ENCODE results near the gene AFF1. TPM values are rescaled to one million over a fixed set of nuclear protein-coding genes. Genes with fewer than 3 reads are reported as not detected.

The AFF1 gene
- total RNA-seq, 4 donors from 2014 or later, result 155 to 238 (median 192) TPM

DNA sequence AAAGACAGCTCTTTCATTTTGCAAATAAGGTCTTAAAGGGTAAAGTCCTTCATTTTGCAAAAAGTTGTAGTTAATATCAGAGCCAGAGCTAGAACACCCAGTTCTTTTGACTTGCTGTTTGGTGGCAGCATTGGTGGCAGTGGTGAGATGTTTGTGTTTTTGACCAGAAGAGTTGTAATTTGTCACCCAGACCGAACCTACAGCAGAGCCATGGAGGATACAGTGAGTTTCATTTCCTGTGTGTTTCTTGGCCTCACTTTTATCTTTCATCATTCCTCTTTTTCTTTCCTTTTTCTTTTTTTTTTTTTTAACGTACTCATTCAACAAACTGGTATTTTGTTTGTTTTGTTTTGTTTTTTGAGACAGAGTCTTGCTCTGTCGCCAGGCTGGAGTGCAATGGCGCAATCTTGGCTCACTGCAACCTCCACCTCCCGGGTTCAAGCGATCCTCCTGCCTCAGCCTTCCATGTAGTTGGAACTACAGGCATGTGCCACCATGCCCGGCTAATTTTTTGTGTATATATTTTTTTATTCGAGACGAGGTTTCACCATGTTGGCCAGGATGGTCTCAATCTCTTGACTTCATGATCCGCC lies 116.4 kb downstream of the AFF1 start:
- Histone ChIP-seq H3K27ac (peak overlapping the region; percentile 61 to 87 (median 85)), H3K36me3 (peaks cover 9 to 12% of the 10 kb centered on the region in 2 donors), H3K9me3 (no peaks in the 10 kb centered on the region), H3K4me1 (peaks cover 93 to 98% of the 10 kb centered on the region in 2 donors), H3K4me3 (replicated peaks in 1 of 3) (no peak overlapping the region), H3K27me3 (no peaks in the 10 kb centered on the region)
- 74 to 75% methylated on average over 9 to 10 of the region's 10 CpGs for WGBS, 2 donors
- no peak for DNase-seq
- TF ChIP-seq, protein P1, sequence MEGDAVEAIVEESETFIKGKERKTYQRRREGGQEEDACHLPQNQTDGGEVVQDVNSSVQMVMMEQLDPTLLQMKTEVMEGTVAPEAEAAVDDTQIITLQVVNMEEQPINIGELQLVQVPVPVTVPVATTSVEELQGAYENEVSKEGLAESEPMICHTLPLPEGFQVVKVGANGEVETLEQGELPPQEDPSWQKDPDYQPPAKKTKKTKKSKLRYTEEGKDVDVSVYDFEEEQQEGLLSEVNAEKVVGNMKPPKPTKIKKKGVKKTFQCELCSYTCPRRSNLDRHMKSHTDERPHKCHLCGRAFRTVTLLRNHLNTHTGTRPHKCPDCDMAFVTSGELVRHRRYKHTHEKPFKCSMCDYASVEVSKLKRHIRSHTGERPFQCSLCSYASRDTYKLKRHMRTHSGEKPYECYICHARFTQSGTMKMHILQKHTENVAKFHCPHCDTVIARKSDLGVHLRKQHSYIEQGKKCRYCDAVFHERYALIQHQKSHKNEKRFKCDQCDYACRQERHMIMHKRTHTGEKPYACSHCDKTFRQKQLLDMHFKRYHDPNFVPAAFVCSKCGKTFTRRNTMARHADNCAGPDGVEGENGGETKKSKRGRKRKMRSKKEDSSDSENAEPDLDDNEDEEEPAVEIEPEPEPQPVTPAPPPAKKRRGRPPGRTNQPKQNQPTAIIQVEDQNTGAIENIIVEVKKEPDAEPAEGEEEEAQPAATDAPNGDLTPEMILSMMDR (IDR thresholded peaks at IDR 0.05), result no peak
- TF ChIP-seq POLR2A (IDR thresholded peaks at IDR 0.05), result no peak
- intact Hi-C loops (cut with DNase I), result no loop called here

DNA sequence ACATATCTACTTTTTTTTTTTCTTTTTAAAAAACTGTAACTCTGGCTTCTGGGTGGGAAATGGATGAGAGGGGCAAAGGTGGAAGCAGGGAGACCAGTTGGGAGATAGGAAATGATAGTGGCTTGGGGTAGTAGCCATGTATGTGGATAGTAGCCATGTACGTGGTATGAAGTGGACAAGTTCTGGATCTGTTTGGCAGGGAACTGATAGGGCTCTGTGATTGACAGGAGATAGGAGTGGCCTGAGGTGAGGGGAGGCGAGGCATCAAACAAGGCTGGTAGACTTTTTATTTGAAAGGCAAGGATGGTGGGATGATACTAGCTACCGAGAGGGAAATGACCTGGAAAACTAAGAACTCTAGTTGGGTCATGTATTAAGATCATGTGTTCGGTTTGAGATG lies 117.8 kb downstream of the AFF1 start:
- intact Hi-C loops (cut with DNase I), result no loop called here
- H3K27ac ChIP-seq, result peak overlapping the region; percentile 61 to 87 (median 85)
- peaks cover 0 to 1% of the 10 kb centered on the region in 2 donors for H3K36me3 ChIP-seq
- TF ChIP-seq, protein P1 (IDR thresholded peaks at IDR 0.05), result no peak
- no peak for TF ChIP-seq POLR2A (IDR thresholded peaks at IDR 0.05)
- H3K4me3 ChIP-seq (replicated peaks in 1 of 3), result no peak overlapping the region
- DNase-seq, result no peak
- WGBS, 2 donors, result 94 to 96% methylated on average over 4 of the region's 4 CpGs
- no peaks in the 10 kb centered on the region for H3K9me3 ChIP-seq
- no peaks in the 10 kb centered on the region for H3K27me3 ChIP-seq
- peaks cover 88 to 98% of the 10 kb centered on the region in 2 donors for H3K4me1 ChIP-seq

DNA sequence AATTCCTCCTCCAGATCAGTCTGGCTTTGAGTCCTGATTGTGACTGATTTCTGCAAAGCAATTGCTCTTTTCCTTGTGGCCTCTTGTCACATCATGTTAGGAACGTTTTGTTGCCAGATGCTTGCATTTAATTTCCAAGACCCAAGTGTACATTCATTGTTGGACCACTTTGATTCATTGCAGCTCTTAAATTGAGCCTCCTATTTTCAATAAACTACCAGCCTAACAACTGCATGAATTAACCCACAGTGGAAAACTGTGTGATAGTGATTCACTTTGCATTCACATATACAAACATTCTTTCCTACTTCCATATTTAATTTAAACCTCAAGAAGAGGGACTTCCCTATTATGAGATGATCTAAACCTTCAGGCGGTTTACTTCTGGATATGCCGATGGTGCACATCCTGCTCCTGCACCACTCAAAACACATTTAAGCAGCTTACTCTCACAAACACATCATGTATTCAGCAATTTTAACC lies 118.4 kb downstream of the AFF1 start:
- no peak for TF ChIP-seq POLR2A (IDR thresholded peaks at IDR 0.05)
- TF ChIP-seq, protein P1 (IDR thresholded peaks at IDR 0.05), result no peak
- 65 to 75% methylated on average over 3 of the region's 3 CpGs for WGBS, 2 donors
- intact Hi-C loops (cut with DNase I), result no loop called here
- no peaks in the 10 kb centered on the region for H3K9me3 ChIP-seq
- H3K27ac ChIP-seq, result peak overlapping the region; percentile 81 to 87 (median 85)
- no peak overlapping the region for H3K4me3 ChIP-seq (replicated peaks in 1 of 3)
- DNase-seq, result no peak
- H3K27me3 ChIP-seq, result no peaks in the 10 kb centered on the region
- no peaks in the 10 kb centered on the region for H3K36me3 ChIP-seq
- H3K4me1 ChIP-seq, result peaks cover 89 to 98% of the 10 kb centered on the region in 2 donors

DNA sequence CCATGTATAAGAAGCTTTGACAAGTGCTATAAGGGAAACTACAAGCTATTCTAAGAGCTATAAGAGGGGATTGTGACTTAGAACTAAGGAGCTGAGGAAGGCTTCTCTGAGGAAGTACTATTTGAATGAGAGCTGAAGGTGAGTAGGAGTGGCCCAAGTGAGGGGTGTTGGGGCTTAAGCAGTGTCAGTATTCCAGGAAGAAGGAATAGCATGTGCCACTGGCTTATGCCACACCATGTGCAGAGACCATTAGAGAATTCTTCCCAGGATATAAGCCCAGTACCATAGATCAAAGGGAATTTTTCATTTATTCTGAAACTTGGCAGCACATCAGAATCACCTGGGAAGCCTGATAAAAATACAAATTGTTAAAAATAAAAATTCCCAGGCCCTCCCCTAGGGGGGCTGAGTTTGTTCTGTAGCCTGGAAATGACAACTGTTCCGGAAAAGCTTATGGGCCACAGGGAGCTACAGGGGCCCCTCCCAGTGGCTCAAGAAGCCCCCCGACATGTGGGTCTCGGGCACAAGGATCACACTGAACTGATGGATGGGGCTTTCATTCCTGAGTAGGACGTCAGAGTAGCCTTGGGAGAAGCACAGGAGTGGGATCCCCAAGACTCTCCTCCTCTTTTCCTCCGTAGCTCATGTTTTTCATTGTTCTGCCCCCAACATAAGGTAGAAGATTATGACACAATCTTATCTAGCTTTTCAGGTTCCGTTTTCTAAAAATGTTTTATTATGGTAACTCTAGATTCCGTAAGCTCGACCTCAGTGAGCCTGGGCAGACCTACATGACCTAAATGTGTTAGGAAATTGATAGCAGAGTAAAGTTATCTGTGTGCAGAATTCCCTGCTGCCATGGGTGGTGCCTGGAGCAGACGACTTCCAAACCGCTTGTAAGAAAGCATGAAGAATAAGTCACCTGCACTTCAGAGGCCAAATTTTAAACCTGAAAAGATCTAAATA lies 119.3 kb downstream of the AFF1 start:
- Histone ChIP-seq H3K9me3 (no peaks in the 10 kb centered on the region), H3K27me3 (no peaks in the 10 kb centered on the region), H3K4me1 (peaks cover 91 to 98% of the 10 kb centered on the region in 2 donors), H3K36me3 (no peaks in the 10 kb centered on the region), H3K4me3 (replicated peaks in 1 of 3) (no peak overlapping the region), H3K27ac (peak overlapping the region; percentile 81 to 87 (median 85))
- intact Hi-C loops (cut with DNase I), result no loop called here
- TF ChIP-seq, protein P1 (IDR thresholded peaks at IDR 0.05), result no peak
- TF ChIP-seq POLR2A (IDR thresholded peaks at IDR 0.05), result no peak
- DNase-seq, result no peak
- 60 to 64% methylated on average over 10 of the region's 10 CpGs for WGBS, 2 donors

Data from thyroid gland (tissue), 4 donors.